Measurements from ENCODE around the gene DRP2.
"Not testable (repeated sequence)": the region's sequence is repeated elsewhere in the genome, so short reads cannot be mapped to it uniquely, and the experiment has no call there.

Gene DRP2, protein sequence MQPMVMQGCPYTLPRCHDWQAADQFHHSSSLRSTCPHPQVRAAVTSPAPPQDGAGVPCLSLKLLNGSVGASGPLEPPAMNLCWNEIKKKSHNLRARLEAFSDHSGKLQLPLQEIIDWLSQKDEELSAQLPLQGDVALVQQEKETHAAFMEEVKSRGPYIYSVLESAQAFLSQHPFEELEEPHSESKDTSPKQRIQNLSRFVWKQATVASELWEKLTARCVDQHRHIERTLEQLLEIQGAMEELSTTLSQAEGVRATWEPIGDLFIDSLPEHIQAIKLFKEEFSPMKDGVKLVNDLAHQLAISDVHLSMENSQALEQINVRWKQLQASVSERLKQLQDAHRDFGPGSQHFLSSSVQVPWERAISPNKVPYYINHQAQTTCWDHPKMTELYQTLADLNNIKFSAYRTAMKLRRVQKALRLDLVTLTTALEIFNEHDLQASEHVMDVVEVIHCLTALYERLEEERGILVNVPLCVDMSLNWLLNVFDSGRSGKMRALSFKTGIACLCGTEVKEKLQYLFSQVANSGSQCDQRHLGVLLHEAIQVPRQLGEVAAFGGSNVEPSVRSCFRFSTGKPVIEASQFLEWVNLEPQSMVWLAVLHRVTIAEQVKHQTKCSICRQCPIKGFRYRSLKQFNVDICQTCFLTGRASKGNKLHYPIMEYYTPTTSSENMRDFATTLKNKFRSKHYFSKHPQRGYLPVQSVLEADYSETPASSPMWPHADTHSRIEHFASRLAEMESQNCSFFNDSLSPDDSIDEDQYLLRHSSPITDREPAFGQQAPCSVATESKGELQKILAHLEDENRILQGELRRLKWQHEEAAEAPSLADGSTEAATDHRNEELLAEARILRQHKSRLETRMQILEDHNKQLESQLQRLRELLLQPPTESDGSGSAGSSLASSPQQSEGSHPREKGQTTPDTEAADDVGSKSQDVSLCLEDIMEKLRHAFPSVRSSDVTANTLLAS

DNA sequence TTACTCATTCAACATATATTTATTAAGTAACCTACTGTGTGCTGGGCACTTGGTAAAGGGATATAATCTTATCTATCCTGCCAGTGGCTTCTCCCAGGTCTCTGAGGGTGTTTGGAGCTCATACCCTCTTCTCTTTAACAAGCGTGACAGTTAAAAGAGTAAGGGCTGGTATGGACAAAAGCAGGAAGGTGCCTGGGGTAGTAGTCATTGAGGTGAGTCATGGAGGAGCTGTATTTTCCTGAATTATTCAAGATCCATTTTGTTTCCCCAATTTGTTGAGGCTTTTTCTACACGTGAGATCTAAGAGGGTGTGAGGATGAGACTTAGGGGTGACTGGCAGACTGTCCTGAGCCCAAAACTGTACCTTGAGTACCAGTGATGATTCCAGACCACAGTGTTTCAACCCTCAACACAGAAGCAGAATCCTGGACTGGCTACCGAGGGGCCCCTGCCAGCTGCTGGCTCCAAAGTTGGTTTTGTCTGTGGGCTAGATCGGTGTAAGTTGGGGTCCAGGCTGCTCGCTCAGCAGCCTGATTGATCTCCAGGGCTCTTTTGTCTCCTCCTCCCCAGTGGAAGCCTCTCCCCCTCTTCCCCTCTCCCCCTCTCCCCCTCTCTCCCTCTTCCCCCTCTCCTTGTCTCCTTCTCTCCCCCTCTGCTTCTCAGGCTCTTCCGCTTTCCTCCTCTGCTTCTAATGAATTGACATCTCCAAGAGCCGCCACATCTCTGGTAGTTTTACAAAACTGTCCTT, at the start of gene DRP2:
Gene DRP2 (plus strand): TSS at position 671 of the 748 bp plus-strand sequence. CDS start 11,862 bp downstream, outside the sequence.
- DNase-seq: no peak

DNA sequence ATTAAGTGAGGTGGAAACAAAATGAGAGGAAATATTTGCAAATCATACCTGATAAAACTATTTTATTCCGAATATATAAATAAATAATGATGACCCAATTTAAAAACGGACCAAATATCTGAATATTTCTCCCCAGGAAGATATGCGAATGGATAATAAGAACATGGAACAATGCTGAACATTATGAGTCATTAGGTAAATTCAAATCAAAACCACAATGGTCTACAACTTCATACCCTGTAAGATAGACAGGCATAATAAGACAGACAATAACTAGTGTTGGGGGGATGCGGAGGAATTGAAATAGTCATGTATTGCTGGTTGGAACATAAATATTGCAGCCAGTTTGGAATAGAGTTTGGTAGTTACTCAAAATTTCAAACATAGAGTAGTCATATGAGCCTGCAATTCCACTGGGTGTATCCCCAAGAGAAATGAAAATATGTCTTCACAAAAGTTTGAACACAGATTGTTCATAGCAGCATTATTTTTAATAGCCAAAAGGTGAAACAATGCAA, 47.6 kb upstream of the DRP2 start:
- DNase-seq: no peak

DNA sequence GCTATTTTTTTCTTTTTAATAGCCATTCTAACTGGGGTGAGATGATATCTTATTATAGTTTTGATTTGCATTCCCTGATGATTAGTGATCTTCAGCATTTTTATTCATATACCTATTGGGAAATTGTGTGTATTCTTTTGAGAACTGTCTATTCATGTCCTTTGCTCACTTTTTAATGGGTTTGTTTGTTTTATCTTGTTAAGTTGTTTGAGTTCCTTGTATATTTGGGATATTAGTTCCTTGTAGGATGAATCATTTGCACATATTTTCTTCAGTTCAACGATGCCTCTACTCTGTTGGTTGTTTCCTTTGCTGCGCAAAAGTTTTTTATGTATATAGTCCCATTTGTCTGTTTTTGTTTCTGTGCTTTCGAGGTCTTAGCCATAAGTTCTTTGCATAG, 43.1 kb upstream of the DRP2 start:
- DNase-seq: no peak

DNA sequence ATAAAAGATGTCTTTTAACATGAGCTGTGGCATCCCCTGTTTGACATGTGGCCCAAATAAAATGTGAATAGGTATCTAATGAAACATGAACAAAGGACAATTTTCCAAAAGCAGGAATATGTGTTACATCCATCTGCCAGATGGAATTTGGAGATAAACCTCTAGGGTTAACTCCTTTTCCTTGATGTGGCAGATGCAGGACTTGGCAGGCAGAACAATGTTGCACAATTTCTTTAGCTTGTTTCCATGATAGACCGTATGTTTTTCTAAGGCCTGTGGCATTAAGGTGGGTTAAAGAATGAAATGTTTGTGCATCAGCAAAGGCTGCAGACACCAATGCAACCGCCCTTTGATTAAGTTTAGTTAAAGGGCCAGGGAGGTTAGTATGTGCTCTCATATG, 34.7 kb upstream of the DRP2 start:
- DNase-seq: not testable (repeated sequence)

DNA sequence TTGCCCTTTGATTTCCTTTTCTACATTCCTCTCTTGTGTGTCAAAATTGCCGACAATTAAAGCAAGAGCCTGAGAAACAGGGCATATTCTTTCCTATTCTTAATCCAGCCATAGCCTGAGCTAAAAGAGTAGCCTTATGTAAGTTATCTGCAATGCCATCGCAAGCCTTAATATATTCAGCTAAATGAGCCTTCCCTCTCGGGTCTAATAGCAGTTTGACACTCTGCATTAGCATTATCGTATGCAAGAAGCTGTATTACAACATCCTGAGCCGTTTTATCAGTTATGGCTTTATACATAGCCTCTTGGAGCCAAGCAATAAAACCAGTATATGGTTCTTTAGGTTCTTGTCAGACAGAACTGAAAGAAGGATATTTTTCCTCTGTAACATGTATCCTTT, 31.6 kb upstream of the DRP2 start:
- not testable (repeated sequence) for DNase-seq

DNA sequence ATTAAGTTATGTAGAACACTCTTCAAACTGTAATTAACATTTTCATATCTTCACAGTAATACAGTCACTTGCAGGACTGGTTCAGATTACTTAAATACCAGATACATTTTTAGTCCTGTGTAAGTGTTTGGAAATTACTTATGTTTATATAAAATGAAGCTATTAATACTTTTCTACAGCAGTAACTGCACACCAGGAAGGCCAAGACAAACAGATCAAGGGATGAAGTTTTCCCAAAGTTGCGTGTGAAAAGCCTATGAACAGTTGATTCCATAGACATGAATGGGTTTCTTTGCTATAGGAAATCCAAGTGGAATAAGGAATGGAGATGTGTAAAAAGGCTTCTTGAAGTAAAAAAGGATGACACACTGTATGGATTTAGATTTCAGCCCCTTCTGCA, 28.9 kb upstream of the DRP2 start:
- DNase-seq: no peak

DNA sequence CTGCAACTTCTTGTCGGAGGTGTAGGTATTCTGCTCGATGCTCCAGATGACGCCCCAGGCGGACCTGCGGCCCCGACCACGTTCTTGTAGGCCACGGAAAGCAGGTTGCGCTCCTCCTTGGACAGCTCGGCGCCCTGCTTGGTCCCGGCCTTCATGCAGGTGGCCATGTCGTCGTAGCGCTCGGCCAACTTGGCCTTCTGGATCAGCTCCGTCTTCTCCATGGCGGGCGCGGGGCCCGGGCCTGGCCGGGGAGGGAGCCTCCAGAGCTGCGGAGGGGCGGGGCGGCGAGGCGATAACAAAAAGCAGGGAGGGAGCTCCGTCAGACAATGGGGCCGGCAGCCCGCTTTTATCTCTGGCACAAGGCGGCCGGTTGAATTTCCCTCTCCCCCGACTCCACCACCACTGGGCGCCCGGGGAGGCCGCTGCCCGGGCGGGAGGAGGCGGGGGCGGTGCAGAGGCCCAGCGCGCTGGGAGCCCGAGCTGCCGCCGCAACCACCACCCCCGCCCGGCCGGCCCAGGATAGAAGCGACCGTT, 28.3 kb upstream of the DRP2 start:
- no peak for DNase-seq

DNA sequence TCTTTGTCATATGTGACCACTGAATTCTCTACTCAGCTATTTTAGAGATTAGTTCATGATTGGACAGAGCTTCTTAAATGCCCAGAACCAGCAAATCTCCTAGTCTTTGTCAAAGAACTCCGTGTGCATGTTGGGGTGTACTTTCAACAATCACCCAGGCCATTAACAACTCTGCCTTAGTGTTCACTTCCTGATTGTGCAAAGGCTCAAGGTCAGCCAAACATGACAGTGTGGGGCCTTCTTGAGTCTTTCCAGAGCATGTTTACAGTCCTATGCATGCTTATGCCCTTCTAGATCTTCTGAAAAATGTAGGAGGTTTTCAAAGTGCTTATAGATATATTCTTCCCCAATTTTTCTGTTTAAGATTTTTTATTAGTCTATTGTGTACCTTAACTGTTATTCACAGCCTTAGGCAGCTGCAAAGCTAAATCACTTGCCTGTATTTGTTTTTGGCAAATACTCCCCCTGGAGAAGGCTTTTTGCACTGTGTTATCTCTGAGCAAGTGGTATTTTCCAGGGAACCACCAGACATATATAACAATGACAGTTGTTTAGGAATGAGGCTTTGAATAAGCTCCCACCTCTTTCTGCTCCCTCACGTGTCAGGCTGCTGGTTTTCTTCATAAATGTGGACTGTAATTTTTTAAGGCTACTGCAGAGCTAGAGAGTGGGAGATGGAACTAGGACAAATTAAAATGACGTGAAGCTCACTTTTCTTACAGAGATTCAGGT, 24.0 kb upstream of the DRP2 start:
- no peak for DNase-seq

DNA sequence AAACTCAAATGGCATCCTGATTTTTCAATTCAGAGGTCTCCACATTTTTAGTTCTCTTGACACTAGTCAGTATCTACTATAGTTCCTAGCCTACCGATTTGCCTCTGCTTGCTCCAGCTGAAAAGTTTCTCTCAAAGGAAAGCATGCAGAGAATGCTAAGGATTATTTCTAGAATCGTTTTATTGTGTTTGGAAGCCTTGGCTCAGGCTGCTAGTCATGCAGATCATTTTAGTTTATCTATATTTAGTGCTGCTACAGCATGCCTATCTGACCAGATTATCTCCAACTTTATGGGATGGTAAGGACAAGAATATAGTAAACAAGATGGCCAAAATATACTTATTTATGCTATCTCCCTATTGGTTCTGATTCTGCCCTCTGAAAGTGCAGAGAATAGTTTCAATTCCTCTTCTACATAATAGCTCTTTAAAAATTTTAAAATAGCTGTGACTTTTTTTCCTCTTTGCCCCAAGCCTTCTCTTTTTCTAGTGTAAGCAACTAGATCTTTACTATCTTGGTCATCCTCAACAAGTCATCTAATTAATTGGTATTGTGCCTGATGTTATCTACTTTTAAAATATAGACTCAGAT, 15.7 kb upstream of the DRP2 start:
- DNase-seq: no peak

DNA sequence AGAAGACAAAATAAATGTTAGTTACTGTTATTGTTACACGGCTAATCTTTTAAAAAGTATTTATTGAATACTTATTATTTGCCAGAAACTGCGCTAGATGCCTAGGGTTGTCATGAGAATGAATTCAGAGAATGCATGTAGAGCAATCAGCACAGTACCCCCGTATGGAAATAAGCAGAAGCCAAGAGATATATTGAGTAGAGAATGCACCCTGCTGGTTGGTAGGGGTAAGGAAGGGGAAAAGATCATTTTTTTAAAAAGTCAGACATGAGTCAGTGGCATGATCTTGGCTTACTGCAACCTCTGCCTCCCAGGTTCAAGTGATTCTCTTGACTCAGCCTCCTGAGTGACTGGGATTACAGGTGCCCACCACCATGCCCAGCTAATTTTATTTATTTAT, 13.1 kb upstream of the DRP2 start:
- DNase-seq: peak; percentile 27

DNA sequence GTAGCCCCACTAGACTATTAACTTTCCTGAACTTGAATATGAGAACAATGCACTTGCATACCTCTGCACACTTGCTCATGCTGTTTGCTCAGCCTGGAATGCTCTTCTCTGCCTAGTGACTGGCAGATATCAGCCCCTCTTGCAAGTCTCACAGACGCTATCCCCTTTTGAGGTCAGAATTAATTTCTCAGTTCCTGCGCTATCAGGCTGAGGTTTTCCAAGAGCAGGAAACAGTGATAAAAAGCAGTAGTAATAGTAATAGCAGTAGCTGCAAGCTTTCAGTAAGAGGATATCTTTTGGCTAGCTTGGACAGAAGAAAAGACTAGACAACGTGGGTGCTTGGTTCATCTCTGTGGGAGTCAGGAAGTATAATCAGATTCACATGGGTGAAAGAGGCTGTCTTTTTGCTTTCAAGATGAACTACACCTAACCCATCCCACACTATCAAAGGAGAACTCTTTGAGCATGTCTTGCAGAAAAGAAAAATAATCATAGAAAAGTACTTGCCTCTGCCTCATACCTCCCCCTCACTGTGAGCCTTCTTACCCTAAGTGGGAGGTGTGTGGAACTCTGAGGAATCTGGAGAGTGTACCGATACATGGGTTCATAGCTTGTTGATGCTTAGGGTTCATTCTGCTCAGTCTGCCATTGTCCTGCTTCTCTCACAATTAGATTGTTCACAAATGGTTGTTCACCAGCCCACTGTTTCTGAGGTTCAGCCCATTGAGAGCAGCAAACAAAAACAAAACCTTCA, 11.3 kb upstream of the DRP2 start:
- DNase-seq: no peak

DNA sequence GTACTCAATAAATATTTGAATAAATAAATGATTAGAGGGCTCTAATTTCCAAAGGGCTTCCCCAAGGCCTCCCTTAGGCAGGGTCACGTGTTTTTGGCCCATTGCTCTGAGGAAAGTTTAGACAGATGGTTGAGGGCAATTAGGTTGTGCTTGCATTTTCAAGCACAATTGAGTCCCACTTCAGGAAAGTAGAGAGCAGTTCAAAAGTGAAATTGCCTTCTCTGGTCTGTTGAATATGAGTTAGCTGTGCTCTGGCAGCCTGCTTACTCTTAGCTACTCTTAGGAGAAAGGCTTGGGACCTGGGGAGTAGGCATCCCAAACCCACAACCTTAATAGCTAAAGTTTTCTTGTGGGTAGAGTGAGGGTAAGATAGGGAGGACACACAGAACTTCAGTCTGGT, 9.0 kb upstream of the DRP2 start:
- DNase-seq: no peak

DNA sequence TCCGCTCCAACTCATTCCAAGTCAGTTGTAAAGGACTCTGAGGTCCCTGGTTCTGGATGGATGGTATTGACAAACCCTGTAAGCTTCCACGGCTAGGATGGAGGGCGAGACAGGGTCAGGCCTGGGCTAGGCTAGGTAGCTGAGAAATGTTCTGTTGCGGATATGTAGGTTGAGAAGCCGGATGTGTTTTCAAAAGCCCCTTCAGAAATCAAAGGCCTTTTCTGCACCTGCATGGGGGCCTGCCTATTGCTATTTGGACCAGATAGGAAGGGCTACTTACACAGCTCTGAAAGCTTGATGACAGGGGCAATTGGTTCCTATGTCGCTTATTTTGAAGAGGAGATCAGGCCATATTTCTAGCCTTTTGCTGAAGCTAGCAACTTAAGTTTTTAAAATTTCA, 1.9 kb upstream of the DRP2 start:
- no peak for DNase-seq

DNA sequence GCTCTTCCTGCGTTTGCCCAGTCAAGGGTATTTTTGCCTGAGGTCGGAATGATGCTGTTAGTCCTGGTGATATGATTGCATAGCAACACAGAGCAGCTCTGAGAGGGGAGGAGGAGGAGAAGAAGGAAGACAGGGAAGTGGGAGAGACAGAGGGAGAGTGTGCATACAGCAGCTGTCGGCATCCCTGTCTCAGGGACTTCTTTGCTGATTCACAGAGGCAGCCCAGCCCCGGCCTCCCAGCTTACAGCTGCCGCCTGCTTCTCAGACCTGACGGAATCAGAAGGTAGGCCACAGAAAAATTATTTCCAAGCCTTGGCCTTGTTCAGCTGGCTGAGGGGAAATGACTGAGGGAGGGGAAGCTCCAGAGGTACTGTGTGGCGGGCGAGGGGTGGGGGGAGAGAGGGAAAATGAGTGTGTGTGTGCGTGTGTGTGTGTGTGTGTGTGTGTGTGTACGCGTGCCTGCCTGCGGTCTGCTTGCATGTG, 319 bp downstream of the DRP2 start:
- DNase-seq: peak; percentile 16

DNA sequence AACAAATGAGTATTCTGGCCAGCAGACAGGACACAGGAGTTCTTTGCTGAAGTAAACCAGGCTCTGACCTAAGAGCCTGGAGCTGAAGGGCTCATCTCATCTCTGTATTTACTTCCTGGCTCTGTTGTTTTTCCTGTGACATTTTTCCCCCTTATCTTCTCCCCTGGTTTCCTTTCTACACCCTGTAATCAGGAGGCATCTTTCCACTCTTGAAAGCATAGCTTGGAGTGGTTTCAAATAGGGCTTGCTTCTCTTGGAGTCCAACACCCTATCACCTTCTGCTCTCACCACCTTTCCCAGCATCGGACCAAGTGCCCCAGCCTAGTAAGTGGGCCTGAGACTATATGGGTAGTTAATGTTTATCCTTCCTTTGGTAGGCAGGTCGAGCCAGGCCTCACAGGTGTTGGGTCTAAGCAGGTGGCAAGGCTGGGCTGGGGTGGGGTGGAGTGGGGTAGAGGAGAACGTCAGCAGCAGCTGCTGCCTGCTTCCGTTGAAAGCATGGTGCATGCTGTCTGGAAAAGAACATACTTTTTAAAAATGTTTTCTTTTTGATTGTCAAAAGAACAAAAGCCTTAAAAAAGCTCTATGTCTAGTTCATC, 1.2 kb downstream of the DRP2 start:
- DNase-seq: no peak

DNA sequence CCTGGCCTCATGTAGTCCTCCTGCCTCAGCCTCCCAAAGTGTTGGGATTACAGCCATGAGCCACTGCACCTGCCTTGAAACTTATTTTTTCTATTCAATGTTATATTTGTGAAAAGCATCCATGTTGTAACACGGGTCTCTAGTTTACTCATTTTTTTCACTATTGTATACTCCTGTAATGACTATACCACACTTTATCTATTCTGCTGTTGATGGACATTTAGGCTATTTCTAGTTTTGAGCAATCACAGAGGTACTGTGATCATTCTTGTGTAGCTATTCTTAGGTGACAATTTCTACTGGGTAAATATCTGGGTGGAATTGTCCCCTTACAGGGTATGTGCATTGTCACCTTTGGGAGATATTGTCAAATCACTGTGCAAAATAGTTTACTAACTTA, 3.6 kb downstream of the DRP2 start:
- no peak for DNase-seq

DNA sequence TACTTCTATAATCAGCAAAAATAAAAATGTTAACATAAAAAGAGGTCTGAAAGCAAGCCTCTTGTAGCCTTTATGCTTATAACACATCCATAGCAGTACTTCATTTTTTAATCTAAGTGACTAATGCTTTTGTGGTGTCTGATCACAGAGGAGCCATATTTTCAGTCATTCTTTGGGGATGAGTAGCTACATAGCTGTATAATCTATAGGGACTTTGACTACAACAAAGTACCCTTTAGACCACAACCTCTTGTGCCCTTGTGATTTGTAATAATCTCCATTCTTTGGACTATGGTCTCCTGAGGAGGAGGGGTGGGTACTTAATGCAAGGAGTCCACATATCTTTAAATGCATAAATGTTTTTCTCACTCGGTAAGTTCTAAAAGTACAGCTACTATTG, 9.6 kb downstream of the DRP2 start:
- no peak for DNase-seq

DNA sequence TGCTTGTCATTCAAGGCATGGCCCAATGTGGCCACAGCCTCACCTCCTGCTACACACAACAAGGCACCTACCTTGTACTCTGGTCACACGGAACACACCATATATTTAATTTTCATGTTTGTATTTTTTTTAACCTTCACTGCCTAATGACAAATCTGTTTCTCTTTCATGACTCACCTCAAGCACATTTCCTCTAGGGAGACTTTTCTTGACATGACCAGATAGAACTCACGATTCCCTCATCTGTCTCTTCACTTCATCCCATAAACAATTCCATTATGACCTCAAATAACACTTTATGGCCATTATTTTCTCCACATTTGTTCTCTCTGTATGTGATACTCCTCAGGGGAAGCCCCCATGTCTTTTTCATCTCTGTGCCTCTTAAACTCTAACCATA, 11.1 kb downstream of the DRP2 start:
- no peak for DNase-seq

DNA sequence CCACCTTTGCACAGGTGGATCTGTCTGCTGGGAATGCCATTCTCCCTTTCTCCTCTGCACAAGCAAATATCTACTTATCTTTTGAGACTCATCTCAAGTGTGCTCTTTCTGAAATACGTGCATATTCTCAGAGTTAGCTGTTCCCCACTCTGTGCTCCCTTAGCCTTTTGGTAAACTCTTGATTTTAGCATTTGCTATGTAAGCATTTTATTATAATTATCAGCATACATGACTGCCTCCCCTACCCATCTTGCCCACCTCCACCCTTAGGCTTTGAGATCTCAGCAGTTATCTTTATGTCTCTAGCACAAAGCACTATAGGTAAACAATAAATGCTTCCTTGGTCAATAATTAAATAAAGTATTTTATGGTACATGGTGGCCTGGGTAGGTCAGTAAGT, 11.5 kb downstream of the DRP2 start:
- DNase-seq: no peak

DNA sequence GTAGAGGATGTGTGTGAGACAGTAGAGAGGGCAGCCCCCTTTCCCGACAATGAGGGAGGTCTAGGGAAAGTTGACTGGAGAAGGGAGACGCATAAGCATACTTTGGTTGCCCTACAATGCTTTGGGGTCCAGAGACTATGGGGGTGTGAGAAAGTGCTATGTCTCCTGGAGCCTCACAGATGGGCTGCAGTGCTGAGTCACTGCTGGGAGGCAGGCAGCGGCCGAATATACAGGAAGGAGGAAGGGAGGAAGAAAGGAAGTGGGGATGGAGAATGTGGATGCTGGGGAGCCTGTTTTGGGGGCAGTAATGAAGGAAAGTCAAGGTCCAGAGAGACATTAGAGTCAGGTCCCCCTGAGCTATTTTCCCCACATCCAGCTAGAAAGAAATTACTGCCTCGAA, 12.7 kb downstream of the DRP2 start:
- DNase-seq: no peak
